Activated T-cell treated with anti-CD3 and anti-CD28 coated beads for 4 hours (primary cell): Measurements from ENCODE around the gene ADD1.
"Not testable (repeated sequence)": the region's sequence is repeated elsewhere in the genome, so short reads cannot be mapped to it uniquely, and the experiment has no call there.

Source experiments
- DNase-seq: peaks from one replicate; pipeline ENCODE4 v3.0.0-alpha.2; 2020

Gene ADD1

DNA sequence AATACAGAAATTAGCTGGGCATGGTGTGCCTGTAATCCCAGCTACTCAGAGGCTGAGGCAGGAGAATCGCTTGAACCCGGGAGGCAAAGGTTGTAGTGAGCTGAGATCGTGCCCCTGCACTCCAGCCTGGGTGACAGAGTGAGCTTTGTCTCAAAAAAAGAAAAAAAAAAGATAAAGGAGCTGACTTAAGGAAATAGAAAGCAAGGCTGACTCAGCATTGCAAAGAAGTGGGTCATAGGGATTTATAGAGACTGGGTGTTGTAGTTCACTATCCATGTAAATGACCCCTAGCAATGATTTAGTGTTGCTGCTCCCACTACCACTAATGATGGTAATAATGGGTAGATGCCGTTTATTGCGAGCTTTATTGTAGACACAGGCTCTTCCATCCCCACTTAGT is 47.6 kb downstream of the ADD1 start:
- no peak for DNase-seq

DNA sequence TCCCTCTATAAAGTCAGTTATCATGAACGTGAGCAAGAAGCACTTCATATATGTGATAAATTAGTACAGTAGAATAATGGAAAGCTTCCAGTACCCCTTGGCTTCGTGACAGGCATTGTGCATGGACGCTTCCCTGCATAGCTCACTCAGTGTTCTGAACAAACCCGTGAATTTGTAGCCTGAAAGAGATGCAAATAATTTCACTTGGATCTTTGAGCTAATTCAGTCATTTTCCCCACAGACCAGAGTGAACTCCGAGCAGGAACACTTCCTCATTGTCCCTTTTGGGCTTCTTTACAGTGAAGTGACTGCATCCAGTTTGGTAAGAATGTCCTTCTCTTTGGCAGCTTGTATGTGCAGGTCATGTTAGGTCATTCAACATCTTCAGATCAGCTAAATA is 50.1 kb downstream of the ADD1 start:
- no peak for DNase-seq

DNA sequence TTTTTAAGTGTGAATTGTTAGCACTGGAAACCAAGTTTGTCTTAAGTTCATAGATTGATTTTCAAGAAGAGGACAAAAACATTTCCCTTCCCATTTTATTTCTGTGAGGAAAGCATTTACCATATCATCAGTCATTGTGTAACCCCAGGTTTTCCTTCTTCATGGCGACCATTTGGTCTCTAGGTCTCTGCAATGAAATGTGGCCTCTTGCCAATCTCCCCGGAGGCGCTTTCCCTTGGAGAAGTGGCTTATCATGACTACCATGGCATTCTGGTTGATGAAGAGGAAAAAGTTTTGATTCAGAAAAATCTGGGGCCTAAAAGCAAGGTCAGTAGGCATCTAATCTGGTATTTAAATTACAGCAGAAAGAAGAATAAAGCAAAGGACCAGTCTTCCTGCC is 54.4 kb downstream of the ADD1 start:
- DNase-seq = no peak

DNA sequence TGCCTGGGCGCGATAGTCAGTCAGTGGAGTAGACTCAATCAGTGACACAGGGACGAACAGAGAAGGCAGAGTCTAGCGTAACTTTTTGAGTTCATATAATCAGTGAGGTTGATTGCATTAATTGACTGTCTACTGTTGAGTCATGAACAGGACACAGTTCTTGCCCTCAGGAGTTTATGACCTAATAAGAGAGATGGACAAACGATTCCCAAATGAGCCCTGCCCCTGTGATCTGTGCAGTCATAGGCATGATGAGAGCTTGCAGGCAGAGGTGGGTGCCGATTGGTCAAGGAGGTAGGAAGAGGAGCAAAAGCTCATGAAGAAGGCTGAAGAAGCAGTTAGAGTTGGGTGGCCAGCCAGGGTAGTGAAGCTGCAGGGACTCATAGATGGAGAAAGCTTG is 57.1 kb downstream of the ADD1 start:
- no peak for DNase-seq

DNA sequence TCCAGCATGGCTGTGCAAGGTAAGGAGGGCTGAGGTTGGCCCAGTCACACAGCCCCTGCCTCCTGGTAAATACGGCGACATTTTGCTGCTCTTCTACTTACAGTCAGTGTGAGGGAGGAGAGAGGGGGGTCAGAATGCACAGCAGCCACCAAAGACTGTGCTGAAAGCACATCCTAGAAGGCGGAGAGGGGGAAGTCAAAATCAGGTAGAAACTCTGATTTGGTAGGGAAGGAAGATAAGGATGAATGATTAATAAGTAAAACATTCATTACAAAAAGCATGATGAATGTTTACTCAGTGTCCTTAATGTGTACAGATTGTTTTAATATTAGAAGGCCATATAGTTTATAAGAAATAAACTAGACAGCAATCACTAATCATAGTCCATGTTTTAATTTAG is 57.5 kb downstream of the ADD1 start:
- DNase-seq = no peak

DNA sequence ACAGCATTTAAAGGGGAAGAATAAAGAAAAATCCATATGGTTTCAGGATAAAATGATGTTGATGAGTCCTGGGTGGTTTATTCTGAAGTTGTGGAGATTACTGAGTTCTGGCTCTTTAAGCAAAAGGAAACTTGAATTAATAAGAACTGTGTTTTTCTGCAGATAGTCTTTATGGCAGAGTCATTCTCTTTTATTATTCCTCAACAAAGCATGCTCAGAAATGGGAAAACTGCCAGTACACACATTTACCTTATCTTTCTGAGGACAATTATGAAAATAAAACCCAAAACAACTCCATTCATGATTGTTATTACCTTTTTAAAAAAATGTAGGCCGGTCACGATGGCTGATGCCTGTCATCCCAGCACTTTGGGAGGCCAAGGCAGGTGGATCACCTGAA is 58.5 kb downstream of the ADD1 start:
- DNase-seq = no peak

DNA sequence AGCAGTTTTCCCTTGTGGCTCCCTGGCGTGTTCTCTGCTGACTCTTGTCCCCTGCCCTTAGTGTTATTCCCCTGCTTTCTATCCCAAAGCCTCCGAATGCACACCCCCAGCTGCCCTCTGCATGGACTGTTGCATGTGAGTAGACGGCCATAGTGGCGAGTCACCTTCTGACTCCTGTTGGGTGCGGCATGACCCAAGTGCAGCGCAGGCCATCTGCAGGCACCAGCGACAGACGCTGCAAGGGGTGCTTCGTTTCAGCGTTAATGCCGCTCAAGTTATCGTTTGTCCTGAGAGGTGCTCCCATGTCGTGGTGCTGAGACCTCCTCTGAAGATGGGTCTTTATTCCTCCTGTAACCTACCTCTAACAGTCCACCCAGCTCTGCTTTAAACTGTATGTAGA is 61.9 kb downstream of the ADD1 start:
- DNase-seq = no peak

DNA sequence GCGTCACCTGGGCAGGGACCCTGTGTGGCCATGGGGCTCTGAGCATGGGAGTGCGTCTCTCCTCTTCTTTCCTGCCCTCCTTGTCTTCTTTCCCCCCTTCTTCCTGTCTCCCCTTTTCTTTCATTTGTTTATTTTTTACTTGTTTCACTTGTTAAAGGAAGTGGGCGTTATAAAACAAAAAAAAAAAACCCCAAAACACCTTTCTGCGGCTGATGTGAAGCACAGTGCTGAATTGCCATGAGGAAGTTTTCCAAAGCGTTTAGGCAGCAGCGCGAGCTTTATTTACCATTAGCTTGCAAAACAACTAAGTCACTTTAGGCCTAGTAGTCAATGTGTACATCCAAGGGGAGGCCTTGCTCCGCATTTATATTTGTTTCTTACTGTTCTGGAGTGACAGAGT is 62.6 kb downstream of the ADD1 start:
- DNase-seq = no peak

DNA sequence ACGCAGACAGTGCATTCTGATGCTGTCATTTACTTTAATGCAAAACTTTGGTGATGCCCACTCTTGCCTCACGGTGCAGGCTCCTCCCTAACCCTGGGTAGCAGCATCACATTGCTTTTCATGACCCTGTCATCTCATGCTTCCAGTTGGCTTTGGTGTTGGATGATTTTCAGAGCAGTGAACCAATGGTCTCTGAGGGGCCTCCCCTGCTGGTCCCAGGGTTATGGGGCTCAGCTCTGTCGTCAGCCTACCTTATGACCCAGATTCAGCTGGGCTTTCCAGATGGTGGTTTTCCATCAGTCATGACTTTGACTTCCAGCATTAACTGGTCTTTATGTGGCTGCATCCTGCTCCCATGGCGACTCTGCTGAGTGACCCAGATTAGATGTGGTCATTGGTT is 63.6 kb downstream of the ADD1 start:
- no peak for DNase-seq

DNA sequence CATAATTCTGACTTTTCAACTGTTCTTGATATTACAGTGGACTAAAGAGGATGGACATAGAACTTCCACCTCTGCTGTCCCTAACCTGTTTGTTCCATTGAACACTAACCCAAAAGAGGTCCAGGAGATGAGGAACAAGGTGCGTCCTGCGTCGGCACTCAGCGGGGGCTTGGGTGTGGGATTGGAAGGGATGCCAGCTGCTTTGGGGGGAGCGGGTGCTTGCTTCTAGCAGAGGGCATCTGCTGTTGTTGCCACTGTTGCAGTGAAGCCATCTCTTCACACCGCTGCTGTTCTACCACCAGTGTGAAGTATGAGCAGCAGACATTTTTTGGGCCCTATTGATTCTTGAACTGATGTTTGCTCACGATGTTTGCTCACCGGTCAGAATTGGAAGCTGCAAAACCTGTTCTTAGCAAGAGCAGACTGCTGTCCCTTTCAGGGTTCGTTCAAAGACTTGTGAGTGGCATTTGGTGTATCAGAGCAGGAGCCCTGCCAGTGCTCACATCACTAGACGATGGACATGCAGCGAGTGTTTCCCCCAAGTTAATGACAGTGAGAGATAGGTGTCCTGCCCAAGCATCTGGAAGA is 64.2 kb downstream of the ADD1 start:
- DNase-seq = no peak

DNA sequence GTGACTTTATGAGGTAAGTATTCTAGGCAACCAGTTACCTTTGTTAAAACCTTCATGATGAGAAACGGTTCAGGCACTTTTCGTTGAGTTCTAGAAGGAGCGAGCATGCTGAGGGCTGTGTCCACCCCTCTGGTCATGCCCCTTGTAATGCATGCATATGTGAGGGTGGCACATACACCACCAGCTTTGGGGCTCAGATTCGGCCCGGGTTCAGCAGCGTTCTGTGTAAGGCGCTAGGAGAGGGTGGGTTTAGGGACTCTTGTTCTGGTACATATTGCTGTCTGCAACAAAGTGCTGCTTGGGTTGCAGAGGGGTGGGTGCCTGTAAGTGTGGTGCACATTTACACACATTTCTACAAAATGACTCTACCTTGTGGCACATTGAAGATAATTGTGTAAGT is 65.0 kb downstream of the ADD1 start:
- DNase-seq = no peak

DNA sequence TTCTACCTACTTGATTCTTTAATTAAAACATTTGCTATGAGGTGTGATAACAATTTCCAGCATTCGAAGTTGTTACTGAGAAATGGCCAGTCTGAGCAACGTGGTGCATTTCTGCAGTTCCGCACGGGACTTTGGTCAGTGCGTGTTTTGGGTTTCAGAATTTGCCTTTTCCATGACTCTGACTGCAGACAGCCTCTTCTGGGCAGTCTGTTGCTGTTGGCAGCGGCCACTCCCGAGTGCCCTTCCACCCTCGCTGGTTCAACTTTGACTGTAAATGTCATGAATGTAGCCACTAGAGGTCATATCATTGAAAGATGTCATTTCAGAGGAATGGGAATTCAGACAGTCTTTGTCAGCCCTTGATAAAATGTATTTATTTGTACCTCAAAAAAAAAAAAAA is 65.9 kb downstream of the ADD1 start:
- no peak for DNase-seq

DNA sequence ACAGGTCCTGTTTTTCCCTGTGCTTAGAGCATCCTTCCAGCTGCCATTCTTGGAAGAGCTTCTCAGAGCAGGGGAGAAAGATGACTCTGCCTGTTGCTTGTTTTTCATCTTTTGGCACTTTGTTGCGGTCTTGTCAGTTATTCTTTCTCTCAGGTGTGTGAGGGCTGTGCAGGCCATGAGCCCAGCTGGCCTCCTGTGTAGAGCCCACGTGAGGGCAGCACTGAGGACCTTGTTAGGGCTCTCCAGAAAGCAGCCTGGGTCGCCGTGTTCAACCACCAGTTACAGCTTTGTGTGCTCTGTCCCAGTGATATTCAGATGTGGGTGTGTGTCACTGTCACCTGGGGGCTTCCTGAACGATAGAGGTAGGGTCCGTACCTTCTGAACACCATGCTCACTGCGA is 66.8 kb downstream of the ADD1 start:
- no peak for DNase-seq

DNA sequence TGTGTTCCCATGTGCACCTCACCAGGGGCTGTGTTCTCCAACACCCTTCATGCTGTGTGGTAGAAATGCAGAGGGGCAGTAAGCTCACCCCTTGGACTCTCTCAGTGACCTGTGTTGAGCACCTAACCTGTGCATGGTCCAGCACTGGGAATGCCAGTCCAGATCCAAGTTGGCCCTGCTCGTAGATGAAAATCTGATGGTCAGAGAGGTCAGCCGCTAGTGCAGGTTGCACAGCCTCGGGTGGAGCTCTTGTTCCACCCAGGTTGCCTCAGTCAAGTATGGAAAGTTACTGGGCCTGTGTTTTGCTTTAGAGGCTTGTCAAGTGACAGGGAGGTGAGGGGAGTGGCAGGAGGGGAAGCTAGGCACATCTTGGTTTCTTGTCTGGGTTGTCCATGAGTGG is 68.2 kb downstream of the ADD1 start:
- no peak for DNase-seq

DNA sequence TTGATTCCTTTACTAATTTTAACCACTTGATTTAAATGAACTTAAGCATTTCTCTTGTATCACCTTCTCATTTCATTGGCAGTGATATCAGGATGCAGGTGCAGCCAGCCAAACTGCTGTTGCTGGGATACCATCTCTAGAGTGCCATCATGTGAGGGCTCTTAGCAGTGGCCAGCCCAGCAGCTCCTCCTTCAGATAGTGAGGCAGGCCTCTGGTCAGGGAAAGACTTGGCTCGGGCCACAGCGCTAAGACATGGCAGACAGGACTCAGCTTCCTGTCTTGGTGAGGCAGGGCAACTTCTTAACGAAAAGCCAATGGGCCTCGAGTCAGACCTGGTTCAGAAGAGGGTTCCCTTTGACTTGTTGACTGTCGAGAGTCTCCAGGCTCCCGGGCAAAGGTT is 69.5 kb downstream of the ADD1 start:
- no peak for DNase-seq

DNA sequence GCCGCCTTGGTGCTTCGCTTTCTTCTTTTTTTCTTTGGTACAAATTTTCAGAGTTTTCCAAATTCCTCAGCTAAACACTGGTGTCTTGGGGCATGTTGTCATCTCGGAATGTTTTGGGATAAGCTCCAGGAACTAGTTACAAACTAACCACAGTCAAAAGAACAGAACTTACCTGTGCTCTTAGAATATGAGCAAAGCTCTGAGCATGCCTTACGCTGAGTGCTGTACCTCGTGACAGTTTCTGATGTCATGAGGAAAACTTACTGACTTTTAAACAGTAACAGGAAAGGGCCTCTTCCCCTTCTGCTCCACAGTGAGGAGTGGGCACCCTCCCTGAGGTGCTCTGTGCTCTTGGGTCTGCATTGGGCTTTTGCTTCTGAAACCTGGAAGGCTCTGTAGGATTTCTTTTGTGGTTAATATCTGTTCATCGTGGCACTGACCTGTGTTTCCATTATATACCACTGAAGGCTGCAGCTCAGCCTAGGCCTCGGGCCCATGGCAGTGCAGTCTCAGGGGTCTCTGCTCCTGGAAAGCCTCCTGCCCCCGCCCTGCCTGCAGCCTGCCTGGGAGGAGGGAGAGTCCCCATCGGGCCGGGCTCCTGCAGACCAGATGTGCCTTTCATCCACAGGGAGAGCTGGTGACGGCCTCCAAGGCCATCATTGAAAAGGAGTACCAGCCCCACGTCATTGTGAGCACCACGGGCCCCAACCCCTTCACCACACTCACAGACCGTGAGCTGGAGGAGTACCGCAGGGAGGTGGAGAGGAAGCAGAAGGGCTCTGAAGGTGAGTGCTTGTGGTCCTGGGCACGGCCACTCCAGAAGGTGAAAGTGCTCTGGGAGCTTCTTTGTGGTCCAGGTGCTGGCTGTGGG is 70.8 kb downstream of the ADD1 start:
- no peak for DNase-seq

DNA sequence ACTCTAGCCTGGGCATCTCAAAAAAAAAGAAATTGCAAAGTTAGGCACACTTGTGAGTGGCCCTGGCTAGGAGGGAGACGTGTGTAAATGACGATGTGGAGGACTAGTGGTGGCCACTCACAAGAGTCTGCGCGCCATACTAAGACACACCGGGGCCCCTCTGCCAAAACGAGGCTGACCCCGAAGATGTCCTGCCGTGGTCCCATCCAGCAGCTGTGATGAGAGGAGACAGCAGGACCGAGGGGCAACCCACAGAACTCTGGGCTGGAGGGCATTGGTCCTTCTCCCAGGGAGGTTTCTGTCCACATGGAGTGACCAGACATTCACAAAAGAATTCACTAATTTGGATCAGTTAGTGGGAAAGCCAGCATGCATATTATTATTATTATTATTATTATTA is 72.1 kb downstream of the ADD1 start:
- DNase-seq = no peak

DNA sequence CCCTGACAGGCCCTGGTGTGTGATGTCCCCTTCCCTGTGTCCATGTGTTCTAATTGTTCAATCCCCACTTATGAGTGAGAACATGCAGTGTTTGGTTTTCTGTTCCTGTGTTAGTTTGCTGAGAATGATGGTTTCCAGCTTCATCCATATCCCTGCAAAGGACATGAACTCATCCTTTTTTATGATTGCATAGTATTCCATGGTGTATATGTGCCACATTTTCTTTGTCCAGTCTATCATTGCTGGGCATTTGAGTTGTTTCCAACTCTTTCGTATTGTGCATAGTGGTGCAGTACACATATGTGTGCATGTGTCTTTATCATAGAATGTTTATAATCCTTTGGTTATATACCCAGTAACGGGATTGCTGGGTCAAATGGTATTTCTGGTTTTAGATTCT is 73.1 kb downstream of the ADD1 start:
- not testable (repeated sequence) for DNase-seq

DNA sequence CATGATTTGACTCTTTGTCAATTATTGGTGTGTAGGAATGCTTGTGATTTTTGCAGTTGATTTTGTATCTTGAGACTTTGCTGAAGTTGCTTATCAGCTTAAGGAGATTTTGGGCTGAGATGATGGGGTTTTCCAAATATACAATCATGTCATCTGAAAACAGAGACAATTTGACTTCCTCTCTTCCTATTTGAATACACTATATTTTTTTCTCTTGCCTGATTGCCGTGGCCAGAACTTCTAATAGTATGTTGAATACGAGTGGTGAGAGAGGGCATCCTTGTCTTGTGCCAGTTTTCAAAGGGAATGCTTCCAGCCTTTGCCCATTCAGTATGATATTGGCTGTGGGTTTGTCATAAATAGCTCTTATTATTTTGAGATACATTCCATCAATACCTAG is 74.7 kb downstream of the ADD1 start:
- not testable (repeated sequence) for DNase-seq

DNA sequence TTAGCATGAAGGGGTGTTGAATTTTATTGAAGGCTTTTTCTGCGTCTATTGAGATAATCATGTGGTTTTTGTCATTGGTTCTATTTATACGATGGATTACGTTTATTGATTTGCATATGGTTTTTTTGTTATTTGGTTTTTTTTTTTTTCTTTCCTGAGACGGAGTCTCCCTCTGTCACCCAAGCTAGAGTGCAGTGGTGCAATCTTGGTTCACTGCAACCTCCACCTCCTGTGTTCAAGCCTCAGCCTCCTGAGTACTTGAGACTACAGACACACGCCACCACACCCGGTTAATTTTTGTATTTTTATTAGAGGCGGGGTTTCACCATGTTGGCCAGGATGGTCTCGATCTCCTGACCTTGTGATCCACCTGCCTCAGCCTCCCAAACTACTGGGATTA is 75.1 kb downstream of the ADD1 start:
- not testable (repeated sequence) for DNase-seq

DNA sequence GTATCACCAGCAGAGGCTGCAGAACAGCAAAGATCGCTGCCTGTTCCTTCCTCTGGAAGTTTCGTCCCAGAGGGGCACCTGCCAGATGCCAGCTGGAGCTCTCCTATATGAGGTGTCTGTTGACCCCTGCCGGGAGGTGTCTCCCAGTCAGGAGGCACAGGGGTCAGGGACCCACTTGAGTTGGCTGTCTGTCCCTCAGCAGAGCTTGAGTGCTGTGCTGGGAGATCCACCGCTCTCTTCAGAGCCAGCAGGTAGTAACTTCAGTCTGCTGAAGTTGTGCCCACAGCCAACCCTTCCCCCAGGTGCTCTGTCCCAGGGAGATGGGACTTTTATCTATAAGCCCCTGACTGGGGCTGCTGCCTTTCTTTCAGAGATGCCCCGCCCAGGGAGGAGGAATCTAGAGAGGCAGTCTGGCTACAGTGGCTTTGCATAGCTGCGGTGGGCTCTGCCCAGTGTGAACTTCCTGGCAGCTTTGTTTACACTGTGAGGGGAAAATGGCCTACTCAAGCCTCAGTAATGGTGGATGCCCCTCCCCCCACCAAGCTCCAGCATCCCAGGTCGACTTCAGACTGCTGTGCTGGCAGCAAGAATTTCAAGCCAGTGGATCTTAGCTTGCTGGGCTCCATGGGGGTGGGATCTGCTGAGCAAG is 78.9 kb downstream of the ADD1 start:
- DNase-seq = not testable (repeated sequence)

DNA sequence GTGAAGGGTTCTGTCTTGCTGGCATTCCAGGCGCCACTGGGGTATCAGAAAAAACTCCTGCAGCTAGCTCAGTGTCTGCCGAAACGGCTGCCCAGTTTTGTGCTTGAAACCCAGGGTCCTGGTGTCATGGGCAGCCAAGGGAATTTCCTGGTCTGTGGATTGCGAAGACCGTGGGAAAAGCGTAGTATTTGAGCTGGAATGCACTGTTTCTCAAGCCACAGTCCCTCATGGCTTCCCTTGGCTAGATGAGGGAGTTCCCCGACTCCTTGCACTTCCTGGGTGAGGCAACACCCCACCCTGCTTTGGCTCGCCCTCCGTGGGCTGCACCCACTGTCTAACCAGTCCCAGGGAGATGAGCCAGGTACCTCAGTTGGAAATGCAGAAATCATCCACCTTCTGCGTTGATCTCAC is 79.5 kb downstream of the ADD1 start:
- DNase-seq = no peak

DNA sequence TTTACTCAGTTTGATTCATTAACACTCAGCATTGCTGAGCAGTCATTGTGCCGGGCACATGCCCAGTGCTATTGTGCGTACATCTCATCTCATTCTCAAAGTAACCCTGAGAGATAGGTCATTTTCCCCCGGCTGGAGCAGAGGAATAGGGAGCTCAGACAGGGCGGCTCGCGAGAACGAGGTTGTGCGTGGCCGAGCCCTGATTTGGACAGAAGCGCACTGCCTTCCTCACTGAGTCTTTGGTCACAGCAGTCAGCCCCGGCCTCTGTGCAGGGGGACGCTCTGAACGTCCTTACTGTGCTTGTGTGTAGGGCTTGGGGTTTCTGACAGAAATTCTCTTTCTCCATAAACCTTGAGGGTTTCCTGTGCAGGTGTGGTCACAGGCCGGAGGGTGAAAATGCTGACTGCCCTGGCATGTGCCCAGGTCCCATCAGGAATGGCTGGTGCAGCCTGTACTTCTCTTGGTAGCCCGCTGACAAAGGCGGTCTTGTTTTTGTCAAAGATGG is 80.1 kb downstream of the ADD1 start:
- no peak for DNase-seq

DNA sequence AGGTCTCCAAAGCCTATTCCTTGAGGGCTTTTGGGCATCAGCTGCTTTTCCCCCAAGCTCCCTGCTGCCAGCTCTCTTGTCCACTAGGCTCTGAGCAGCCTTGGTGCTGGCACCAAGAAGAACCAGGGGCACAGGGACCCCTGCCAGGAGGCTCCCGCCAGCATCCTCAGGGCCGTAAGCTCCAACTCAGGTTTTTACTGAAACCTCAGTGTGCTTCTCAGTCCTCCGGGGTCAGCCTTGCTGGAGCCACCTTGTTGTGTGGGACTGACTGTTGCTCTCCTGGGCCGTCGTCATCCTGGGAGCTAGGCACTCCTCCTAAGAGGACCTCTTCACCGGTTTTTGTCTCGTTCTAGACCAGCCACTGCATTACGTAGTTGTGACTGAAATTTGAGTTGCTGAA is 80.6 kb downstream of the ADD1 start:
- no peak for DNase-seq
